Cardiac fibroblast (primary cell): ENCODE data around the gene ZFYVE1.
"Not testable (repeated sequence)": the region's sequence is repeated elsewhere in the genome, so short reads cannot be mapped to it uniquely, and the experiment has no call there.

Experiments
- DNase-seq, 2 donors: peaks; one replicate each; pipeline versions ENCODE4 v3.0.0 to v3.0.0-alpha.2; 2010; ENCODE audit warnings: low read depth in 2 of 2
- H3K4me3 ChIP-seq, 2 donors: replicated peaks in 1 of 2; 1 replicate in 1 of 2; 2 replicates in 1 of 2; pipeline ENCODE4 v1.5.1; 2011; ENCODE audit warnings: low read depth in 2 of 2, low read length in 2 of 2, mild to moderate bottlenecking in 2 of 2, moderate library complexity in 1 of 2
- TF ChIP-seq, protein P1 (sequence below): IDR thresholded peaks from one replicate; pipeline ENCODE4 v1.5.1; 2011; ENCODE audit warnings: low read depth, mild to moderate bottlenecking, low read length, inconsistent platforms

The ZFYVE1 gene

DNA sequence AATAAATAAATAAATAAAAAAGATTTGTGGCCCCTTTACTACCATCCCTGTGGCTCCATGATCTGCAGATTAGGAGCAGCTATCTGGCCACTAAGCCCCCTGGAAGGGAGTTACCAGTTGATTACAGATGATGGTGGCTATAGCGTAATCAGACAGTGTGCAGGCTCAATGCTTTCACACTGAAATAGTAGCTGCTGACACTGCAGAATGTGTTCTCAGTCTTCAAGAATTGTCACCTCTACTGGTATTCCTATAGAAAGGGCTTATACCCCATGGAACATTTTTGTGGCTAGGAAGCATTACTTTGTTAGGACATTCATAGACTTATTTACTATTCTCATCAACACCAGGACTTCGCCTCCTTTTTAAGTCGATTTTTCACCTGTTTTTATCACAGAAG lies 69.7 kb downstream of the ZFYVE1 start:
- no peak overlapping the region for H3K4me3 ChIP-seq
- DNase-seq = no peak
- TF ChIP-seq, protein P1, sequence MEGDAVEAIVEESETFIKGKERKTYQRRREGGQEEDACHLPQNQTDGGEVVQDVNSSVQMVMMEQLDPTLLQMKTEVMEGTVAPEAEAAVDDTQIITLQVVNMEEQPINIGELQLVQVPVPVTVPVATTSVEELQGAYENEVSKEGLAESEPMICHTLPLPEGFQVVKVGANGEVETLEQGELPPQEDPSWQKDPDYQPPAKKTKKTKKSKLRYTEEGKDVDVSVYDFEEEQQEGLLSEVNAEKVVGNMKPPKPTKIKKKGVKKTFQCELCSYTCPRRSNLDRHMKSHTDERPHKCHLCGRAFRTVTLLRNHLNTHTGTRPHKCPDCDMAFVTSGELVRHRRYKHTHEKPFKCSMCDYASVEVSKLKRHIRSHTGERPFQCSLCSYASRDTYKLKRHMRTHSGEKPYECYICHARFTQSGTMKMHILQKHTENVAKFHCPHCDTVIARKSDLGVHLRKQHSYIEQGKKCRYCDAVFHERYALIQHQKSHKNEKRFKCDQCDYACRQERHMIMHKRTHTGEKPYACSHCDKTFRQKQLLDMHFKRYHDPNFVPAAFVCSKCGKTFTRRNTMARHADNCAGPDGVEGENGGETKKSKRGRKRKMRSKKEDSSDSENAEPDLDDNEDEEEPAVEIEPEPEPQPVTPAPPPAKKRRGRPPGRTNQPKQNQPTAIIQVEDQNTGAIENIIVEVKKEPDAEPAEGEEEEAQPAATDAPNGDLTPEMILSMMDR = no peak

DNA sequence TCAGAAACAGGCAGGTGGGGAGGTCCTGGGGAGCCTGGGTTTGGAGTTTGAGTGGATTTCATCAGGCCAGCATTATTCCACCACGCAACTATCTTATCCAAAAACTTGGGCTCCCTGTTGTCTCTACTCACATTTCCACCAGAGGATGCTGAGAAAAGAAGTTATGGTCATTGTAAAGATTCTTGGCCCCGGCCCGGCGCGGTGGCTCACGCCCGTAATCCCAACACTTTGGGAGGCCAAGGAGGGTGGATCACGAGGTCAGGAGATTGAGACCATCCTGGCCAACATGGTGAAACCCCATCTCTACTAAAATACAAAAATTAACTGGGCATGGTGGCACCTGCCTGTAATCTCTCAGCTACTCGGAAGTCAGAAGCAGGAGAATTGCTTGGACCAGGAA lies 70.2 kb downstream of the ZFYVE1 start:
- H3K4me3 ChIP-seq, DNase-seq: not testable (repeated sequence)

DNA sequence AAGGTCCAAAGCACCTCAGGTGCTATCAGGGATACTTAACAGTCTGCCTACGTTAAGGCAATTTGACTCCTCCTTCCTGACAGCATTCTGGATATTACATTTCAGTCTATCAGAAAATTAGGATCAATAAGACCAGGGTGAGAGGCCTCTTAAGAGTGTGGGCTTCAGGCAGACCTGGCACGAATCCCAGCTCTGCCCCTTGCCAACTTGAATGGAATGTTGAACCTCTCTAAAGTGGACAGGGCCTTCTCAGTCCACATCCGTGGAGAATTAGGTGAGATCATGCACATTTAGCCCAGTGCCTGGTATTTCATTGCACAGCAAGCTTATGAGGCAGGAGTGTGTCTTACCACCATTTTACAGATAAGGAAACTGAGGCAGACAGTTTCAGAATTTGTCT lies 74.7 kb downstream of the ZFYVE1 start:
- DNase-seq = no peak
- TF ChIP-seq, protein P1 = no peak
- H3K4me3 ChIP-seq = no peak overlapping the region

DNA sequence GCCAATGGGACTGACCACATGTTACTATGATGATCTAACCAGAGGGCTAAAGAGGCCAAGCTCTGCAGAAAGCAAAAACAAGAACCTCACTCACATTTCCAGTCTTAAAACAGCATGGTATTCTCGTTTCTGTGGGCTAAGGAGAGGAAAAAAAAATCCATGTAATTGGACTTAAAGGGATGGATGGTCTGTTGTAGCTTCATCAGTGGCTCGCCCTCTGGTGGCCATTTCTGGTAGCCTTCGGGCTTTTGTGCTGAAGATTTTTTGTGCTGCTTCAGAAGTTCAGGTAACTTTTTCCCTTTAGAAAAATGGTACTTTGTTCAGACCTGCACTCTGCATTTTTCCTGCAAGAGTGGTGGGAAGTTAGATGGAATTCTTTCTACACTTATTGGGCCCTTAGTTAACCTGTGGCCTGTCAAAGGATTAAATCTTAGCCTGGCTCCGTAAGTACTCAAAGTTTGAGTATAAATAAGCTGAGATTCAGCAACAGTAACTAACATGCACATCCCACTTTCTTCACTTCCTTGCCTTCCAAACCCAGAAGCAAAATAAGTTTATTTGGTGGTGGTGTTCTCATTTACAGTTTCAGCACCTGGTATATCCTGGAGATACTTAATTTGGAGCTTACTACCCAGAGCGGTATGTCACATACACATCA lies 78.3 kb downstream of the ZFYVE1 start:
- H3K4me3 ChIP-seq = no peak overlapping the region
- peak; percentile 74 to 76 for DNase-seq
- TF ChIP-seq, protein P1 = peak; percentile 85

DNA sequence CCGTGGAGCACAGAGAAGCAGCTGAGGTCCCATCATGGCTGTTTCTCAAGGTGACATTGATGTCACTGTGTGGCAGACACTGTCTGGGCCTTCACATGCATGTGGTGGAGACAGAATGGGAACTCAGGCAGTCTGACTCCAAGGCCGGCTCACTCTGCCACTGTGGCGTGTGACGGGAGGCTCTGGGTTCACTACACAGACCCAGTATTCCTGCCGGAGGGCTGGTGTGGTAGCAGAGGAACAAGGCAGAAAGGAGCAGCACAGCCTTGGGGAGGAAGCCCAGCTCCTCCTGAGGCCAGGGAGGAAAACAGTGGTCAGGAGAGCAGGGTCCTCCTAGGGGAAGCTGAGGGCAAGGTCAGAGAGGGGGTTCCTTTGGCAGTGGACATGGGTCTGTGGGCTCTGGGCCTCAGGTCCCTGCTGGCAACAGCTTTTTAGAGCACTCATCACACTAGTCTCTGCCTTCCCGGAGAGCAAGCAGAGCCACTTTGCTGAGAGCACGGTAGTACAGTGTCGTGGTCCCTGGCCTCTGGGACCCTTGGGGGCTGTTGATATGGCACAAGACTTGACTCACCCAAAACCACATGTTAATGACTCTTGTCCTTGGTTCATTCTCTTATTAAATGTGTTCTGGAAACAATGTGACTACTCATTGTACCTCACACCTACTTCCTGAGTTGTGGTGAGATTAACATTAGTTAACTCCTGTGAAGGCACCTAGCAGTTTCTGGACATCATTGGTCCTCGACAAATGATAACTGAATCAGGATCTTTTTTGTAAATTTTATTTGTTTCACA lies 79.3 kb downstream of the ZFYVE1 start:
- DNase-seq = no peak
- no peak overlapping the region for H3K4me3 ChIP-seq
- TF ChIP-seq, protein P1 = no peak

DNA sequence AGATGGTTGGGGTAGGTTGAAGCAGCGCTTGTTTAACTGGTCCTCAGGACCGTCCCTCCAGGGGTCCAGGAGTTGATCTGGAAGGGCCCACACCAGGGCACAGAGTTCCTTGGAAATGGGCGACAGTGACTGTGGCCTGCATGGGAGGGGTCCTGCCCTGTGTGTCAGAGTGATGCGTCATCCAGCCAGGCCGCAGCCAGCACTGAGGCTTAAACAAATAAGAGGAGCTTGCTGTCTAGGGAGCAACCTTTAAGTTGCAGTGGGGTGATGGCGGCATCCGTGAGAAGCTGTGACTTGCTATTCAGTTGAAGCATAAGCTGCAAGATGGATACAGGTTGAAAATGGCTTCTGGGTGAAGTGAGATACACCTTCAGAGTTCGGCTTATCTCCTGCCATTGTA lies 80.4 kb downstream of the ZFYVE1 start:
- no peak overlapping the region for H3K4me3 ChIP-seq
- peak in 1 of 2 donors; percentile 19 for DNase-seq
- TF ChIP-seq, protein P1 = no peak

DNA sequence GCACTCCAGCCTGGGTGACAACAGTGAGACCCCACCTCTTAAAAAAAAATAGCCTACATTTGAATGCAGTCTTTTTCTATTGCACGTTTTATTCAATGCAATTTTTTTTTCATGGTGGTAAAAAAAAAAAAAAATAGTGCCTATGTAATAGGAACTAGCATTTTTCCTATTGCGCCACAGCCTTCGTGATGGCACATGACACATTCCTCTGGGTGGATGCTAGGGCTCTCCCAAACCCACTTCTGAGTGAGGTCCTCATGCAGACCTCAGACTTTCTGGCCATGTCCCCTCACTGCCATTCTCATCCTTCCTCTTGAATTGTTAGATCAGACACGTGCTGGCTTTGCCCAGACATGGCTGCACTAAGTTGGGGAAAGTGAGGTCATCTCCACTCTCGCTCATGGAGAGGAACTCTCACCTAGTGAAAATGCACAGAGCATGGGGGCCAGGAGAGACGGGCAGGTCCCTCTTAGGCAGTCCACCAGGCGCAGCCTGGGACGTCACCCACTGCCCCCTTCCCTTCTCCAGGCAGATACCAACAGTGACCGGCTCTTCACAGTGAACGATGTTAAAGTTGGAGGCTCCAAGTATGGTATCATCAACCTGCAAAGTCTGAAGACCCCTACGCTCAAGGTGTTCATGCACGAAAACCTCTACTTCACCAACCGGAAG lies 81.4 kb downstream of the ZFYVE1 start:
- TF ChIP-seq, protein P1 = no peak
- H3K4me3 ChIP-seq = no peak overlapping the region
- no peak for DNase-seq
